ENCODE data around the gene TMEM164.

The TMEM164 gene

DNA sequence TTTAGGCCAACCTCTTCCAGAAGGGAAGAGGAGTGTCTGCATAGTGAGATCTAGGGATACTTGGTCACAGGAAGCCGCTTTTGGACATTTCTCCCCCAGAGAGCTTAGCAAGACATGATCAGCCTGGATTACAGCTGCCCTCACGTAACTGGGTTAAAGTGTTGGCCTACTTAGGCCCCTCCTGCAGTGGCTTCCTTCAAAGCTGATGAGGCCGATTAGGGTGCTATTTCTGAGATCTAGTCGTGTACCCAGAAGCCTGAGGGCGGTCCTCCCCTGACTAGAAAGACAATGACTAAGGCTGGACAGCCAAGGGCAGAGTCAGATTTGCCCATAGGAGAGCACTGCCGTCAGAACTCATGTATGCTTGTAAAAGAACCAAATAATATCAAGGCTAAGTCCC, 180.0 kb downstream of the TMEM164 start:
- intact Hi-C loops (cut with DNase I), result no loop called here
- no peak for DNase-seq

DNA sequence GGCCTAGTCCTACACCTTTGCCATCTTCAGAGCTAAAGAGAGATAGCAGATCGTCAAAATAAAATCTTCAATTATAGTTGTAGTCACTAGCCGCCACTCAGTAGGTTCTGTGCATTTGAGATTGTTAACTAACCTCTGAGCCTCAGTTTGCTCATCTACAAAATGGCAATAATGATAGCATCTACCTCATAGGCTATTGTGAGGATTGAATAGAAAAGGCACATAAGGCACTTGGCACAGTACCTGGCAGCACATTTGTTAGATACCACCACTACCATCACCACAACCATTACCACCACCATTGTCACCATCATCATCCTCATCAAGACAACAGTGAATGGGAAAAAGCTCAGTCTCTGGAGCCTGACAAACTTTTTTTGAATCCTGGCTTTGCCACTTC, 180.4 kb downstream of the TMEM164 start:
- intact Hi-C loops (cut with DNase I), result no loop called here
- no peak for DNase-seq

DNA sequence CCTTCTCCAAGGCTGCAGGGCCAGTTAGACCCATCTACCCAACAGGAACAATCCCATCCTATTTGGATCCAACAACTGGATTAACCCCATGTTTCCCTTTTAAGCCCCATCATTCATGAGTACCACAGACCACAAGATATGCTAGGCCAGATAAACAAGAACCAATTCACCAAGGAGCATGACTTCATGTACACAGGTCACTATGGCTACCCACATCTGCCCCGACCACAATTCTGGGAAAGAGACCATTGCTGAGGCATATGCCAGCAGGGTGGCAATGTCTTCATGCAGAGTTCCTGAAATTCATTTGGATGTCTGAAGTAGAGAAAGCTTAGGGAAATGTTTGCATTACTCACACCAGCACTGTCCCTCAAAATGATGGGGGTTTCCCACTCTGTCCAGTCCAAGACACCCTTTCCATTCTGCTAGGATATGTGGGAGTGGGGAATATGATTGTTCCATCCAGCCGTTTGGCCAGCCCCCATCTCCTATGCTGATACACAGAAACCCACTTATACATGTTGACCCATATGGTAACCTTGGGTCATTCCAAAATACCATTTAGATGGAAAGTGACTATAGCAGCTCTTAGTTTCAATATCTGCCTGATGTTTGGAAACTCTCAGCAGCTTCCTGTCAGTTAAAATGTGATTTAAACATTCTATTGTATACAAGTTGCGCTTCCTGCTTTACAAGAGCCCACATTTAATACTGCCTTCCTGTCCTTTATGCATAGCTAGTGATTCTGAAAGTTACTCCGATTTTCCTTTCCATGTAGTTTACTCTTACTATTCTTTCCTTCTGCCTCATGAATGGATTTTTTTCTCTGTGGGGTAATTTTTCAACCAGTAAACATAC, 186.0 kb downstream of the TMEM164 start:
- intact Hi-C loops (cut with DNase I), result no loop called here
- no peak for DNase-seq

DNA sequence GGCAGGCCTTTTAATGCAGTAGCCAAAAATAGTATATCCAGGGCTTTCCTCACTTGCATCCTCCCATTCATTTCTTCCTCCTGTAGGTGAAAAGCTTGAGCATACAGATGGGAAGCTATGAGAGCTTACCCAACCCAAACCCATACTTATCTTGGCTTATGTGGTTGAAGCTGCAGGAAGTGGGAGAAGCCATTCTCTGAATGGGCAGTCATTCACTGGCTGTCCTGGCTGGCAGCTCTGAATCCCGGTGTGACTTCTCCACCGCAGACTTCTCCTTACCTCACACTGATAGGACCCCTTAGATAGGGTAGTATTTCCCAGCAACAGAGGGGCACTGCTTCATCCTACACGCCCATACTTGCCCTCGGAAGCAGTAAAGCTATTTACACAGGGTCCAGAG, 189.6 kb downstream of the TMEM164 start:
- intact Hi-C loops (cut with DNase I), result no loop called here
- no peak for DNase-seq

DNA sequence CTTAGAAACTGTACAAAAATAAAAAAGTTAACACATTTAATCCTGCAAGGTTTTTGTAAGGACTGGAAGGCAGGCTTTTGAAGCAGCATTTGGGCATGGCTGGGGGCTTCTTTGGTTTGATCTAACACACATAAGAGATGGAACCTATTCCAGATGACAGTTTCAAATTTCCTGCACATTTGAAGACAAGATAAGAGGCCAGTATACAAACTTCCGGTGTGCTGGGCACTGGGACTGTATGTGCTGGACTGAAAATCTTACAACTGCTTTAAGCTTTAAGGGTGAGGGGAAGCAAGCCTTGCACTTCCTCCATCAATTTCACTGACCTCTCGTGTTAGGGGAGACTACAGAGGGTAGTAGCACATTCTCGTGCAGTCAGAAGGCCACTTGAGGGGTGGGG, 192.1 kb downstream of the TMEM164 start:
- DNase-seq, result no peak
- intact Hi-C loops (cut with DNase I), result no loop called here

DNA sequence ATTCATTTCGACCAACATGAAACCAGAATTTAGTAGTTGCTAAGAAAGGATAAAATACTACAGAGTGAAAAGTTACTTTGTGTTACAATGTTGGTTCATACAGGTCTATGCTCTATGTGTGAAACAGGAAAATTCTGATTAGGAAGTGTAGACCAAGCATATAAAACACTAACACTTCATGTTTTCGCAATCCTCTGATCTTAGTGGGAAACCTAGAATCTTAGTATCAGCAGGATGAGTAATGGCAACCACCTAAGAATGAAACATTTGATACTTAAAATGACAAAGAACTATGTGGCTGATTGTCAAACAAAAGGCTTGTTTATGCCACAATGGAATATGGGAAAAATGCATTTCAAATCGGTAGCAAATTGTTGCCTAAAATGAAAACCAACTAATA, 198.9 kb downstream of the TMEM164 start:
- intact Hi-C loops (cut with DNase I), result no loop called here
- no peak for DNase-seq

DNA sequence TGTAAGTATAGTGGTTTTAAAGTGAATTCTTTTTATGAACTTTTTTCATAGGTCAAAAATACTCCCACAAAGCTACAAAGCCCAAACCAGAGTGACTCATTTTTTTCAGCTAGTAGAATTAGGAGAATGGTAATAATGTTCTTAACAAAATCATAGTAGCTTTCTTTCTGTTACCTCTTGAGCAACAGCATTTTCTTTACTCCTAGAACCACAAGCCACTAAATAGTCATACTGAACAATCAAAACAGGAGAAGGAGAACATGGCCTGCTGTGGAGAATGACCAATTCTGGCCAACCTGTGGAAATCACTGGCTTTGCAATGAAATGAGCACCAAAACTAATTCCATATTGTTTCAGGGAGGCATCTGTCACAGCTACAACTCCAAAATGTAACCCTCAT, 202.1 kb downstream of the TMEM164 start:
- intact Hi-C loops (cut with DNase I), result no loop called here
- no peak for DNase-seq

DNA sequence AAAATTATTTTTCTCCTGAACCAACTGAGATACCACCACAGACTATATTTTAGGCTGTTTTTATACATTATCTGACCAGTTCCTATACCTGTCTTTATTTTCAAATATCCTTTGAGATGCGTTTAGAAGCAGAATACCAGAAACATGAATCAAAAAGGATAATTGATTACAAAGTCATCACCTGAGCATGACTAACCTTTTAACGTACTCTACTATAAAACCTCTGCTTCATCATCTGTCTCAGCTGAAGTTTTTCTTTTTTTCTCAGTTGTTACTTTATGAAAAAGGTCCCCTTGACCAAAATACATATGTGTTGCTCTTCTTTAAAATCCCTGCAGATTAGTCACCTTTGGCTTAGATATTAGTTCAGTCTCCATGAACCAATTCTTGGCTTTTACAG, 205.2 kb downstream of the TMEM164 start:
- intact Hi-C loops (cut with DNase I), result no loop called here
- no peak for DNase-seq

DNA sequence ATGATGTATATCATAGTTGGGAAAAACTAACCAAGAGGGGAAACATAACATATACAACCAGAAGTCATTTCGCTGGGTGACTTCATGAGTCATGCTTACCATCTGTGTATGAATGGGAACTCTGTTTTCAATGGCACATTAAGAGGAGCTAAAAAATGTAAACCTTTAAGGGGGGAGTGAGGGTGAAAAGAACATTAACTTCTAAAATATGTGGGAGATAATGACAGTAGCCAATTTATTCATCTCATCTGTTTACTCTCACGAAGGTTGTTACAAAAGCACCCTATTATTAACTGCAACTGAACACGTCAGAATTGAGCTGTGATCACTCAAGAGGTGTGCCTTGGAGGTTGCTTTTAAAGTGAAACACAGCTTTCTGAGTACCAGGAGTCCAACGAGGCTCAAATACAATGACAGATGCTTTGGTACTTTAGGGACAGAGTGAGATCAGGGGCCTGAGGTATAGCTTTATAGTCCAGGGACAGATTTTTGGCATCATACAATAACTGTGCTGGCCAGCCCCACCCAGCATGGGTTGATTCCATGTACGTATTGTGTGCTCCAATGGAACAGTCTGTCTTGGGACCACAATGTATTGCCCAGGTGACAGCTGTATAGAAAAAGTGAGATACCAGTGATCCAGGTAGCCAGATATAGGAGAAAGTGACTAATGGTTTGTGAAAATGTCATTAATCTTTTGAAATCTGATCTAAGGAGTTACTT, 207.7 kb downstream of the TMEM164 start:
- intact Hi-C loops (cut with DNase I), result no loop called here
- DNase-seq, result no peak

DNA sequence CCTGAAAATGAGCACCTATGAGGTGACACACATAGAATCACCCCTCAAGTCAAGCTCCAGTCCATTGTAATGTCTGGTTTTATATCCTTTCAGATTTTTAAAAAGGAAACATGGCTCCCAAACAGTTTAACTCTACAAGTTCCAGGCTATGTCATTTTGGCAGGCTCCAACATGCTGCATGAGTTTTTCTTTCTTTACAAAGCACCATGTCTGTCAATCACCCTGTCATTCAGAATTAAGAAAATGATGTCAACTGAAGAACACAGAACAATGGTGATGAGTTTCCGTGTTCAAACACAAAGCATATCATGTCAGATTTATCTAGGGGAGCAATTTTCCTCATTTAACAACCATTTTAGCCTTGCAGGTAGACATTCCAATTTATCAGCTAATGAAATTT, 208.4 kb downstream of the TMEM164 start:
- no peak for DNase-seq
- intact Hi-C loops (cut with DNase I), result no loop called here

DNA sequence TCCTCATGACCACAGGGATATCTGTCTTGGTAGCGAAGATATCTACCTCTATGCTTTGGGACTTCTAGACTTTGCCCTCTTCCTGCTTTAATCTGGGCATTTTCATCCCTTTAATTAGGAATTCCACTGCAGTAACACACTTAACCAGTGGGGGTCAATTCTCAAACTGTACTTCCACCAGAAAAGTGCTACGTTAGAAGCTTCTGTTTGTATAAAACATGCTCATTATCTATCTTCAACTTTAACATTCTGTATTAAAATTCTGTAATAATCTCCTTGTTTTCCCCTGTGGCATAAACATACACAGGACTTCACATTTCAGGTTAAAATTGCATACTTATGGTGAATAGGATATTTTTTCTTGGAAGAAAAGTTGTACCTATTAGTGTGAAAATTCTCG, 209.4 kb downstream of the TMEM164 start:
- intact Hi-C loops (cut with DNase I), result no loop called here
- no peak for DNase-seq

DNA sequence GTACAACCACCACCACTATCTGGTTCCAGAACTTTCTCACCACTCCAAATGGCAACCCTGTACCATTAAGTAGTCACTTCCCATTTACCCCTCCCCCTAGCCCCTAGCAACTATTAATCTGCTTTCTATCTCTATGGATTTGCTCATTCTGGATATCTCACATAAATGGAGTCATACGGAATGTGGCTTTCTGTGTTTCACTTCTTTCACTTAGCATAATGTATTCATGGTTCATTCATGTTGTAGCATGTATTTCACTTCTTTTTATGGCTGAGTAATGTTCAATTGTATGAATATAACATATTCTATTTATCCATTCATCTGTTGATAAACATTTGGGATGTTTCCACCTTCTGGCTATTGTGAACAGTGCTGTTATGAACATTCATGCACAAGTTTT, 210.3 kb downstream of the TMEM164 start:
- intact Hi-C loops (cut with DNase I), result no loop called here
- DNase-seq, result no peak

DNA sequence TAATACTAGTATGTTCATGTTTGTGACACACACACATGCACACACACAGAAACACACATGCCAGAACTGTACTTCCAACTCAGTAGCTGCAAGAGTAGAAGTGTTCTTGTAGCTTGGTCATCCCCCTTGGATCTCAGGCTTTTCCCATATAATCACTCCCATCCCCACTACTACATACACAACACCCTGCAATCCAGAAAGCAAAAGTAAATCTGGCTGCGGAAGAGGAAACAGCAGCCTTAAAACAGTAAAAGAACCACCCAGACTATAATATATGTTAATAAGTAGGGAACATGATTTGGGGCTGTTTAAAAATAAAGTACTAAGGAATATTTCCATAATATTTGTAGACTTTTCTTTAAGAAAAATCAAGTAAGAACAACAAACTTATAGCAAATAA, 211.8 kb downstream of the TMEM164 start:
- no peak for DNase-seq
- intact Hi-C loops (cut with DNase I), result no loop called here

DNA sequence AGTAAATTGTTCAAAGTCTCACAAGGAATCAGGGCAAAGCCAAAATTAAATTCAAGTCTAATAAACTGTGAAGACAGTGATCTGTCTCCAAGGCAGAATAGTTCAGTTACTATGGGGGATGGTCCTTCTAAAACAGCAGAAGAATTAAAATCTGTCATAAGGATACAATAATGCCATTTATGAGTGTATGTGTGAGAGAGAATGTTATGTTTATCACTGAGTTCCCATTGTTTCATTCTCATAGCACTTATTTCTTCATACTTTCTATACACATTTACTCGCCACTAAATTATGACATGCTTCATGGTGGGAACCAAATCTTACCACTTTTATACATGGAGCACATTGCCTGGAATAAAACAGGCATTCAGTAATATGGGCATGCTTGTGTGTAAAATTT, 212.5 kb downstream of the TMEM164 start:
- intact Hi-C loops (cut with DNase I), result no loop called here
- no peak for DNase-seq

DNA sequence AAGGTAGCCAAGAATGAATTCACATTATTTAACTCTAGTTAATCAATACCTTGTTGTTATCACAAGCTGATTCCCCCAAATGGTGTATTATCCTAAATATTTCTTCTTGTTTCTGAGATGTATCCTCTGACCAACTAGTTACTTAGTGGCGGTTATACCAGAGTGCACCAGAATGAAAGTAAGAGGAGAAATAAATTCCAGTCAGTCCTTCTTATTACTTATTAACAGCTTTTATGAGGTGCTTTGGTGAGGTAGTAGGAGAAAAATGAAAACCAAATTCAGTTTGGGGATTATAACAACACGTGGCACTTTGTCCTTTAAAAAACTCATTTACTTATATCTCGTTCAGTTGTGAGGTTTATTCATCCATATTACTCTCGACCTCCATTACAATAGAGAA, 213.1 kb downstream of the TMEM164 start:
- intact Hi-C loops (cut with DNase I), result no loop called here
- DNase-seq, result no peak

DNA sequence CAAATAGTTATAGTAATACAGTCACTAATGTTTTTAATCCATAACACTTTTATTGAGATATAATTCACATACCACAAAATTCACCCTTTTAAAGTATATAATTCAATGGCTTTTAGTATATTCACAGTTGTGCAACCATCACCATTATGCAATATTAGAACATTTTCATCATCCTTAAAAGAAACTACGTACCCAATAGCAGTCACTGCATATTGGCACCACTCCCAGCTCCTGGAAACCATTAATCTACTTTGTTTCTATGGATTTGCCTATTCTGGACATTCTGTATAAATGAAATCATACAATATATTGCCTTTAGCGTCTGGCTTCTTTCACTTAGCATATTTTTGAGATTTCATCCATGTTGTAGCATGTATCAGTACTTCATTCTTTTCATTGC, 215.7 kb downstream of the TMEM164 start:
- intact Hi-C loops (cut with DNase I), result no loop called here
- no peak for DNase-seq

DNA sequence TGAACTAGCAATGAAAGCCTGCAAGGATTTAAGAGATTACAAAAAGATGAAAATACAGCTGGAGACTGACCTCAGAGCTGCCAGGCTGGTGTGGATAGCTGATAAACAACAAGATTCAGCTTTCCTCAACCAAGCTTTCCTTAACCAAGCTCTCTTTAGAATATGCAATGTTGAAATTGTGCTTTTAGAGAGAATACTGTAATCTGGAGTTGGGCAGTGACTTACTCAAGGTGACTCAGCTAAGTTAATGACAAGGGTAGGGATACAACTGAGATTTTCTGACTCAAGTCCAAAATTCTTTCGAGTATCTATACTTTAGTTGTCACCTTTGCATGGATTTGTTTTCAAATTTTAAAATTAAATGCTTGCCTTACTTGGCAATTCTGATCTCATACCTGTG, 217.0 kb downstream of the TMEM164 start:
- intact Hi-C loops (cut with DNase I), result no loop called here
- DNase-seq, result no peak

DNA sequence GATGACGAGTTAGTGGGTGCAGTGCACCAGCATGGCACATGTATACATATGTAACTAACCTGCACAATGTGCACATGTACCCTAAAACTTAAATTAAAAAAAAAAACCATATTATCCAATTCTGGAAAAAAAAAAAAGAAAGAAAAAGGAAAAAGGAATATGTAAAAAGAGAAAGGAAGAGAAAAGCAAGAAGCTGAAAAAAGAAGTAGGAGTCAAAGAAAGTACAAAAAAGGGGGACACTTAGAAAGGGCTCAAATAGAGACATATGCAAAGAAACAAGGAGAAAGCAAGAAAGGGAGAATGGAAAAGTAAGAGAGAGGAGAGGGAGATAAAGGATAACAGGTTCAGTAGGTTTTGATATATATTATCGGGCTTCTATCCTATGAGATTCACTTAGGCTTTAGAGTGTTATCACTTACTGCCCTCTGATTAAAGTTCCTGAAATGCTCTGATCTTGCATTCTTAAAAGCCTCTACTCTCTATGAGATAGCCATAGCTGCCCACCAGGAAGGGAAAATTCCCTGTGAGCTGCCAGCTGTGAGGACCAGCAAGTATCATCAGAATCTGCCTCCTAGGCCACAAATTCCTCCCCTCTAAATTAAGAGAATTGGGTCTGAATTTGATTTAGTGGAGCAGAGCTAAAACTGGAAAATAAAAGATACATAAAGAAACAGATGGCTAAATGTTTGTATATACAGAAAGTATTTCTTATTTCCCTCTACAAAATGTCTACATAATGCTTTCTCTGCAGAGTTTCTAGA, 219.8 kb downstream of the TMEM164 start:
- intact Hi-C loops (cut with DNase I), result no loop called here

DNA sequence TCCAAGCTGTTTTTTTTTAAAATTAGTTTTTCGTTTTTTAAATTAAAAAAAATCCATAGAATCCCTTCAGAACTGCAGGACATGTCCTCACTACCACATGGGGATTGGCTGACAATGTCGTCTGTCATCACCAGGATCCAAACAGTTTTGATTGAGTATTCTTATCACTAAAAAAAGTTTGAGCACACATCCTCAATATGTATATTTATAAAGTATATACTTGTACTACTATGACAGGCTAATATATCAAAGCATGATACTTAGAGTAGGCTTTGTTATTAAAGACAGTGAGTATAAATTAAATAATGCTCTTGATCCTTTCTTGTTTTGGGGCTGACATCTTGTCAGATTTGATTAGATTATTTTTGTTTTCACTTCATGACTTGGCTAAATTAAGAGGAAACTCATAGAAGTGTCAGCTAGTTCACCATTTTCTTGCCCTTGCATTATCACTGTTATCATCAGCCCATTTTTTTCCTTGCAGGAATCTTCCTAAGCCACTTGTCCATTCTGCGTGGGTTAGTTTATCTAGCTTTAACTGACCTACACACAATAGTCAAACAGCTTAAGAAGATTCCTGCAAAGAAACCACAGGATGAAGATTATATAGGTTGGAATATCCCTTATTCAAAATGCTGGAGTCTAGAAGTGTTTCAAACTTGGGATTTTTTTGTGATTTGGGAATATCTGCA, 222.2 kb downstream of the TMEM164 start:
- no peak for DNase-seq
- intact Hi-C loops (cut with DNase I), result no loop called here

More for the DNA sequence above, 219.8 kb downstream of the TMEM164 start:
- no peak for DNase-seq

DNA sequence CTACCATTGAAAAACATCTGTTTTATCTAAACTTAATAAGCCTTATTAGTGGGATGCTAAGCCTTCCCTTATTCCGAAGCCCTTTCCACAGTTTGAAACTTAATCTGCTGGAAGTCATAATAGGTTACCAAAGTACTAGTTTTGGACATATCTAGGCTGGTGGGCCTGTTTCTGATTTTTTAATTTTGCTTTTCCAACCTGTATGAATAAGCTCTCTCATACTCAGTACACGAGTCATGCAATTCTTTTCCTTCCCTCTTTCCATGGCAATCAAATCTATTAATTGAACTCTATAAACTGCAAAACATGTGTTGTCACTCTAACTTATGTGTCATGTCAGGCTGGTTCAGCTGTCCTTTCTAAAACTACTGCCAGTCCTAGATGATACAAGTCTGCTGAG, 224.0 kb downstream of the TMEM164 start:
- DNase-seq, result no peak

More for the DNA sequence above, 224.0 kb downstream of the TMEM164 start:
- intact Hi-C loops (cut with DNase I), result no loop called here
